ENCODE measurements around the gene KCNAB1.

DNA sequence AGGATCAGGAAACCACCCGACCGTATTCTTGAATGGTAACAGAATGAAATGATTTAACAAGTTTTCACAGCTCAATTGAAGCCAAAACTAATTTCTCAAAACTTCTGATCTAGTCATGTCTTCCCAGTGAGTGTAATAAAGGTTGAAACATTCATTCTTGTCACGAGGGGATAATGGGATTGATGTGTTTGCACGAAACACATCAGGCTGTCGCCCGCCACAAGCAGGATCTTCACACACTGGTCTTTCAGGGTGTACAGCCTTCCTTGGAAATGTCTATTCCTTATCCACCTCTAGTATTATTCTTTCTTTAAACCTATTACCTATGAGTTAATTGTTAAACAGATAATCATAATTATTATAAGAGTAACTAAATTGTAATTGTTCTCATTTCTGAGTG, 94.3 kb downstream of the KCNAB1 start:
- TF ChIP-seq EZH2phosphoT487 (conservative IDR thresholded peaks at IDR 0.05; ENCODE audit: low read length) (no peak), CTCF (IDR thresholded peaks at IDR 0.05; ENCODE audit: insufficient read depth, low read length, poor library complexity, severe bottlenecking) (no peak)
